ENCODE data around the gene IL17RA.

Gene IL17RA

DNA sequence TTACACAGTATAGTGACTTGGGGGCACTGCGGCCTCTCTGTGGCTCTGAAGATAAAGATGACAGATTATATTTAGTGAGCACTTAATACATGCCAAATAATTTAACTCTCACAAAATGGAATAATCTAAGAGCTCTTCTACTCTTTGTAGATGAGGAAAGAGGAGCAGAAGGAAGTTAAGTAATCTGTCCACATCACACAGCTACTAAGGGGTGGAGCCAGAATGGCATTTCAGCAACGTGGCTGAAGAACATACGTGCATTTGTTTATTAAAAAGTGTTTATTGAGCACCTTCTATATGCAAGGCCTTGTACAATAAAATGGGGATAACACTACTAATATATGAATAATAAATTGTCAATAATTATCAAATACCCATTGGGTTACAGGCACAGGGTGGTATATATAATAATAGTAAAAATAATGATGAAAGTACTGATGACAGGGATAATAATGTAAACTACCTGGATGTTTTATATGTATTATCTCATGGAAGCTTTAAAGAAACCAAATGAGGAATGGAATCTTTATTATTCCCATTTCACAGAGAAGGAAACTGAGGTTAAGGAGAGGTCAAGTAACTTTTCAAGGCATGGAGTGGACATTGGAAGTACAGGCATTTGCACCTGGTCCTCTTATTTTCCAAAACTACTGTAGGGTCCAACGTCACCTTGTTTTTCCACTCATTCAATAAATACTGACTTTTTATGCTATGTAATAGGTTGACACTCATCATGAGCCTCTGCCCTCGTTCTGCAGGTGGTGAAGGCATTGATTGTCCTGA is 38.0 kb upstream of the IL17RA start:
- peaks cover 38% of the 10 kb centered on the region for H3K36me3 ChIP-seq (ENCODE audit: insufficient read depth, insufficient read length, low read length)
- H3K9ac ChIP-seq (ENCODE audit: insufficient read length, low read depth) = no peak overlapping the region
- H3K9me3 ChIP-seq (ENCODE audit: insufficient read depth, low read length) = no peaks in the 10 kb centered on the region
- no peak overlapping the region for H3K4me3 ChIP-seq (ENCODE audit: insufficient read length, low read depth)
- DNase-seq (ENCODE audit: low read depth, low spot score) = no peak
- no peaks in the 10 kb centered on the region for H3K27me3 ChIP-seq (ENCODE audit: insufficient read depth, insufficient read length)
- H3K4me1 ChIP-seq (ENCODE audit: insufficient read depth, insufficient read length) = no peaks in the 10 kb centered on the region
- no peak for TF ChIP-seq ZNF274 (IDR thresholded peaks at IDR 0.05; ENCODE audit: low read depth, low read length)
- no peak for TF ChIP-seq YY1 (IDR thresholded peaks at IDR 0.05; ENCODE audit: insufficient read depth, insufficient read length)
- TF ChIP-seq SUZ12 (IDR thresholded peaks at IDR 0.05; ENCODE audit: extremely low read depth, insufficient read depth, insufficient read length) = no peak

DNA sequence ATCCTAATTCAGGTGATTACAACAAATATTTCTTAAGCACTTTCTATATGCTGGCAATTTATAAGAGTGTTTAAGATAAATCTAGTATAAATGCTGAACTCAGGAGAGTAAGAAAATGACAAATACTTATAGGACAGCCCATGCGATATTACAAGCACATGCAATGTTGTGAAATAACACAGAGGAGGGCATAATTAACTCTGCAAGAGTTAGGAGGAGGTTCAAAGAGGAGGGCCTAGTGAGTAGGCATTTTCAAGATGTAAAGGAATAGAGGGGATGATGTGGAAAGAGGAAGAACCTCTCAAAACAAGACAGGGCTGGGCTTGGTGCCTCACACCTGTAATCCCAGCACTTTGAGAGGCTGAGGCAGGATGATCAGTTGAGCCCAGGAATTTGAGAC is 37.1 kb upstream of the IL17RA start:
- H3K9me3 ChIP-seq (ENCODE audit: insufficient read depth, low read length) = no peaks in the 10 kb centered on the region
- DNase-seq (ENCODE audit: low read depth, low spot score) = no peak
- no peak overlapping the region for H3K9ac ChIP-seq (ENCODE audit: insufficient read length, low read depth)
- H3K27me3 ChIP-seq (ENCODE audit: insufficient read depth, insufficient read length) = no peaks in the 10 kb centered on the region
- no peaks in the 10 kb centered on the region for H3K4me1 ChIP-seq (ENCODE audit: insufficient read depth, insufficient read length)
- no peak overlapping the region for H3K4me3 ChIP-seq (ENCODE audit: insufficient read length, low read depth)
- peaks cover 42% of the 10 kb centered on the region for H3K36me3 ChIP-seq (ENCODE audit: insufficient read depth, insufficient read length, low read length)
- TF ChIP-seq ZNF274 (IDR thresholded peaks at IDR 0.05; ENCODE audit: low read depth, low read length) = no peak
- TF ChIP-seq SUZ12 (IDR thresholded peaks at IDR 0.05; ENCODE audit: extremely low read depth, insufficient read depth, insufficient read length) = no peak
- no peak for TF ChIP-seq YY1 (IDR thresholded peaks at IDR 0.05; ENCODE audit: insufficient read depth, insufficient read length)

DNA sequence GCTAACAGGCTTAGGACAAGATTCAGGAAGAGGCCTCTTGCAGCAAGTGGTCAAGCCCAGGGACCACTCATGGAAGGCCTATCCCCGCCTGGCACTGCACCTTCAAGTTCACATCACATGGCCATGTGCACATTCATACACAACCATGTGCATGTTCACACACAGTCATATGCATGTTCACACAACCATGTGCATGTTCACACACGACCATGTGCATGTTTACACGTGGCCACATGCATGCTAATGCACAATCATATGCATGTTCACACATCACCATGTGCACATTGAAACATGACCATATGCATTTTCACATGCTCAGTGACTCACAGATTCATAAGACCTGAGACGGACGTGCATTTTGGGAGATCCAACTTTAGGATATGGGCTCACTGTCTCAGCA is 28.7 kb upstream of the IL17RA start:
- H3K9me3 ChIP-seq (ENCODE audit: insufficient read depth, low read length) = no peaks in the 10 kb centered on the region
- H3K27me3 ChIP-seq (ENCODE audit: insufficient read depth, insufficient read length) = no peaks in the 10 kb centered on the region
- H3K36me3 ChIP-seq (ENCODE audit: insufficient read depth, insufficient read length, low read length) = peaks cover 28% of the 10 kb centered on the region
- no peak overlapping the region for H3K4me3 ChIP-seq (ENCODE audit: insufficient read length, low read depth)
- H3K9ac ChIP-seq (ENCODE audit: insufficient read length, low read depth) = no peak overlapping the region
- H3K4me1 ChIP-seq (ENCODE audit: insufficient read depth, insufficient read length) = no peaks in the 10 kb centered on the region
- no peak for DNase-seq (ENCODE audit: low read depth, low spot score)
- TF ChIP-seq ZNF274 (IDR thresholded peaks at IDR 0.05; ENCODE audit: low read depth, low read length) (no peak), SUZ12 (IDR thresholded peaks at IDR 0.05; ENCODE audit: extremely low read depth, insufficient read depth, insufficient read length) (no peak), YY1 (IDR thresholded peaks at IDR 0.05; ENCODE audit: insufficient read depth, insufficient read length) (no peak)

DNA sequence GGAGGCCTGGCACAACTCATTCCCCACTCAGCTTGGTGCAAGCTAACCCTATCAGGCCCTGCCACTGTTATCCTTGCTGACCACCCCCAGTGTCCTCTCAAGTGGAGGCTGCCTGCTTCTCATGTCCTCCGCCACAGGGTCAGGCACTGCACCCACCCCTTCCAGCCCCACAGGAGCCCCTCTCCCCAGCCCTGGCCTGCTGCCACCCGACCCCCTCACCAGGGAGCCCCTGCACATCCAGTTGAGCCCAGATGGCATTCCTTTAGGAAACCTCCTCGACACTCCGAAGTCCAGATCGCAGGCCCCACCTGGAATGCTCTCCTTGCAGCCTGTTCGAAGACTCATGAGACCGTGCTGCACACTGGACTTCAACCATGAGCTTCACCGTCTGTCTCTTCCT is 28.0 kb upstream of the IL17RA start:
- DNase-seq (ENCODE audit: low read depth, low spot score) = no peak
- Histone ChIP-seq H3K9ac (ENCODE audit: insufficient read length, low read depth) (no peak overlapping the region), H3K27me3 (ENCODE audit: insufficient read depth, insufficient read length) (no peaks in the 10 kb centered on the region), H3K4me3 (ENCODE audit: insufficient read length, low read depth) (no peak overlapping the region), H3K36me3 (ENCODE audit: insufficient read depth, insufficient read length, low read length) (peaks cover 30% of the 10 kb centered on the region), H3K4me1 (ENCODE audit: insufficient read depth, insufficient read length) (no peaks in the 10 kb centered on the region), H3K9me3 (ENCODE audit: insufficient read depth, low read length) (no peaks in the 10 kb centered on the region)
- TF ChIP-seq YY1 (IDR thresholded peaks at IDR 0.05; ENCODE audit: insufficient read depth, insufficient read length) (no peak), SUZ12 (IDR thresholded peaks at IDR 0.05; ENCODE audit: extremely low read depth, insufficient read depth, insufficient read length) (no peak), ZNF274 (IDR thresholded peaks at IDR 0.05; ENCODE audit: low read depth, low read length) (no peak)

DNA sequence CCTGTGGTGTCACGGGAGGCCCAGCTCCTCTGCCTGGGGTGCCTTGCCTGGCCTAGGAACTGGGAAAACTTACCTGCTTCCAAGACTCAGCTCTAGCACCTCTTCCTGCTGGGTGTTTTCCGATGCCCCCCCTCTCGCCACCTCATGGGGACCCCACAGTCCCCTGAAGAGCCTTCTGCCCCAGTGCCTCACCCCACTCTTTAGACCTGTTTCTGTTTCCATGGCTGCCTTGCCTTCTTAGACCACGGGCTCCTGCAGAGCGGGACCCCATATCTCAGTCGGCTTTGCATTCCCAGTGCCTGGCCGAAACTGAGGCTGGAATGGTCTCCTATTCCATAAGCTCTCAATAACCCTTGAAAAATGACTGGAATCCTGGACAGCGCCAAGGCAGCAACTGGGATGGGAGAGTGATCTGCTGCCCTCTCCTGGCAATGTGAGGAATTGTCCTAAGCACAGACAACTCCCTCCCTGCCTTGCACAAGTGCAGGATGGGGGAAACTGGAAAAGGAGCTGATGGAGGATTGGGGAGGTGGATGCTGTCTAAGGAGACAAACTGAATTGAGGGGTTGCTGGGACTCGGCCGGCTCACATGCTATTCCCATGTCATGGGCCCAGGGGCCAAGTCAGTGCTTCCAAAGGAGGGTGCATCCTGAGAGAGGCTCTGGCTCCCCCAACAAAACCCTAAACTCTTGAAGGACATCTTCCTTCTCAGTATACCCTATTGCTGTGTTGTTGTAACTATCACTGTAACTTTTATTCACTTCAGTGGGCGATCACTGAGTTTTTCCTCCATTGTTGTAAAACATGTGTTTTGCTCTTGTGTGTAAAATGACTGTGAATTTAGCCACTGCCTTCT is 26.6 kb upstream of the IL17RA start:
- Histone ChIP-seq H3K4me1 (ENCODE audit: insufficient read depth, insufficient read length) (no peaks in the 10 kb centered on the region), H3K9me3 (ENCODE audit: insufficient read depth, low read length) (no peaks in the 10 kb centered on the region), H3K4me3 (ENCODE audit: insufficient read length, low read depth) (no peak overlapping the region), H3K9ac (ENCODE audit: insufficient read length, low read depth) (no peak overlapping the region), H3K27me3 (ENCODE audit: insufficient read depth, insufficient read length) (no peaks in the 10 kb centered on the region), H3K36me3 (ENCODE audit: insufficient read depth, insufficient read length, low read length) (peaks cover 28% of the 10 kb centered on the region)
- DNase-seq (ENCODE audit: low read depth, low spot score) = peak; percentile 25
- TF ChIP-seq ZNF274 (IDR thresholded peaks at IDR 0.05; ENCODE audit: low read depth, low read length) = no peak
- no peak for TF ChIP-seq YY1 (IDR thresholded peaks at IDR 0.05; ENCODE audit: insufficient read depth, insufficient read length)
- TF ChIP-seq SUZ12 (IDR thresholded peaks at IDR 0.05; ENCODE audit: extremely low read depth, insufficient read depth, insufficient read length) = no peak

DNA sequence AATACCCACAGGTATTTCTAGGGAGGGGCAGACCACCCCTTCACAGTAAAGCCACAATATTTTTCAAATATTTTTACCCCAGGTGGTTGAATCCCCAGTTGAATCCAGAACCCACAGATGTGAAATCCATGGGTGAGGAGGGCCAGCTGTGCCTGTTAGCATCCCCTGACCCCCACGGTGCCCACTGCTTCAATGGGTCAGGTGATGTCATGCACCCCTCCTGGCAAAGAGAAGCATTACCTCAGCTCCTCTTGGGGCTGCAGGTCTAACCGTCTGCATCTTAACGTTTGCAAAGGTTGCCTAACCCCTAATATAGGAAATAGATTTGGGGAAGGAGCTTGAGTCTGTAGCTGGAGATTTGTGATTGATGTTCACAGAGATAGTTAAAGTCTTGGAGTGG is 24.7 kb upstream of the IL17RA start:
- DNase-seq (ENCODE audit: low read depth, low spot score) = no peak
- H3K9me3 ChIP-seq (ENCODE audit: insufficient read depth, low read length) = no peaks in the 10 kb centered on the region
- H3K36me3 ChIP-seq (ENCODE audit: insufficient read depth, insufficient read length, low read length) = peaks cover 24% of the 10 kb centered on the region
- no peaks in the 10 kb centered on the region for H3K27me3 ChIP-seq (ENCODE audit: insufficient read depth, insufficient read length)
- H3K9ac ChIP-seq (ENCODE audit: insufficient read length, low read depth) = no peak overlapping the region
- no peak overlapping the region for H3K4me3 ChIP-seq (ENCODE audit: insufficient read length, low read depth)
- H3K4me1 ChIP-seq (ENCODE audit: insufficient read depth, insufficient read length) = no peaks in the 10 kb centered on the region
- TF ChIP-seq YY1 (IDR thresholded peaks at IDR 0.05; ENCODE audit: insufficient read depth, insufficient read length) (no peak), SUZ12 (IDR thresholded peaks at IDR 0.05; ENCODE audit: extremely low read depth, insufficient read depth, insufficient read length) (no peak), ZNF274 (IDR thresholded peaks at IDR 0.05; ENCODE audit: low read depth, low read length) (no peak)
